Breast epithelium (tissue), 4 donors: ENCODE results near the gene SALL4. TPM values are rescaled to one million over a fixed set of nuclear protein-coding genes. Genes with fewer than 3 reads are reported as not detected.

Source experiments
- DNase-seq, 2 donors: peaks; one replicate each; pipeline ENCODE4 v3.0.0-alpha.2; 2019; ENCODE audit warnings: low spot score in 2 of 2
- H3K27ac ChIP-seq, 2 donors: fragments of 200-600 bp; sonication (generic) in 1 of 2; one replicate each; pipeline ENCODE4 v1.5.1; 2016 to 2019; ENCODE audit warnings: mild to moderate bottlenecking in 1 of 2
- H3K27me3 ChIP-seq, 2 donors: fragments of 200-600 bp; sonication (generic) in 1 of 2; one replicate each; pipeline versions ENCODE4 v1.5.1 to v1.6.0; 2017 to 2019; ENCODE audit warnings: control low read depth in 1 of 2, mild to moderate bottlenecking in 1 of 2
- H3K36me3 ChIP-seq: fragments of 200-600 bp; one replicate; pipeline ENCODE4 v1.5.1; 2019
- H3K4me1 ChIP-seq, 2 donors: fragments of 200-600 bp; sonication (generic); one replicate each; pipeline ENCODE4 v1.5.1; 2016 to 2019; ENCODE audit warnings: control low read depth in 1 of 2
- H3K4me3 ChIP-seq, 3 donors: fragments of 200-600 bp; sonication (generic); 1 replicate in 2 of 3; 2 replicates in 1 of 3; pipeline ENCODE4 v1.5.1; 2016 to 2019; ENCODE audit warnings: mild to moderate bottlenecking in 3 of 3, moderate library complexity in 2 of 3
- H3K9me3 ChIP-seq, 2 donors: fragments of 200-600 bp; sonication (generic) in 1 of 2; one replicate each; pipeline ENCODE4 v1.5.1; 2016 to 2019; ENCODE audit warnings: control low read depth in 1 of 2
- CTCF ChIP-seq, 3 donors: fragments of 450-650 bp; IDR thresholded peaks; one replicate each; pipeline ENCODE4 v1.5.1; 2016 to 2017; ENCODE audit warnings: antibody characterized with exemption in 3 of 3, mild to moderate bottlenecking in 3 of 3, moderate library complexity in 3 of 3
- POLR2A ChIP-seq: fragments of 450-650 bp; IDR thresholded peaks from one replicate; pipeline ENCODE4 v1.6.1; 2016; ENCODE audit warnings: antibody characterized with exemption, mild to moderate bottlenecking, moderate library complexity
- POLR2AphosphoS5 ChIP-seq, 3 donors: sonication (generic); formaldehyde crosslinking; IDR thresholded peaks; one replicate each; pipeline ENCODE4 v1.6.1; 2017; ENCODE audit warnings: antibody characterized with exemption in 3 of 3
- intact Hi-C: fragments of 100-400 bp; cut with DNase I; formaldehyde crosslinking; loops from one replicate; pipeline ENCODE4 v1.15.1; 2023; ENCODE audit warnings: low total_unique reads
- total RNA-seq, 3 donors: library from RNA; depleted of rRNA; stranded (reverse); fragments of >200 nt; gene quantifications; one replicate each; pipeline ENCODE4 v1.1.0, GENCODE V29; 2016

The SALL4 gene
- total RNA-seq, 3 donors from 2014 or later, result 0.29 to 0.33 (median 0.32) TPM

DNA sequence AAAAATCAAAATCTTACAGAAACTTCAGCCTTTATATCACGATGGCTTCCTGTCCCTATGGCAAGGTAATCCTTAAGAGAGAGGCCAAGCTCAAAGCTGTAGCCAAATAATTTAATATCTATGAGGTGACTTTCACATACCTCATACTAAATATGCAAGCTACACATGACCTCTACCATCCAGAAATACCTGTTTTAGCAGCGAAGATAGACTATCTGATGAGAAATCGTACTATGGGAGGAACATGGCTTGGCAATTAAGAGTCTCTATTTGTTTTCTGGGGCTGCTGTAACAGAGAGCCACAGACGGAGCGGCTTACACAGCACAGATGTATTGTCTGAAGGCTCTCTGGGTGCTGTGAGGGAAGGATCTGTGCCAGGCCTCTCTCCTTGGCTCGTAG, 31.0 kb upstream of the SALL4 start:
- no peaks in the 10 kb centered on the region for H3K27me3 ChIP-seq
- H3K27ac ChIP-seq, result no peak overlapping the region
- H3K4me1 ChIP-seq, result no peaks in the 10 kb centered on the region
- TF ChIP-seq CTCF (IDR thresholded peaks at IDR 0.05), result no peak
- no peak for TF ChIP-seq POLR2AphosphoS5 (IDR thresholded peaks at IDR 0.05)
- TF ChIP-seq POLR2A, result no peak
- no peak for DNase-seq
- intact Hi-C loops, result no loop called here
- H3K36me3 ChIP-seq, result no peaks in the 10 kb centered on the region
- no peaks in the 10 kb centered on the region for H3K9me3 ChIP-seq
- H3K4me3 ChIP-seq, result no peak overlapping the region

GRCh38 chr20:51832276-51832675, 30.0 kb upstream of the SALL4 start:
- TF ChIP-seq POLR2A, result no peak
- no peak for TF ChIP-seq POLR2AphosphoS5 (IDR thresholded peaks at IDR 0.05)
- no peak for TF ChIP-seq CTCF (IDR thresholded peaks at IDR 0.05)
- H3K27me3 ChIP-seq, result no peaks in the 10 kb centered on the region
- H3K36me3 ChIP-seq, result no peaks in the 10 kb centered on the region
- intact Hi-C loops, result no loop called here
- no peak overlapping the region for H3K4me3 ChIP-seq
- H3K9me3 ChIP-seq, result no peaks in the 10 kb centered on the region
- no peak for DNase-seq
- H3K27ac ChIP-seq, result no peak overlapping the region
- no peaks in the 10 kb centered on the region for H3K4me1 ChIP-seq

DNA sequence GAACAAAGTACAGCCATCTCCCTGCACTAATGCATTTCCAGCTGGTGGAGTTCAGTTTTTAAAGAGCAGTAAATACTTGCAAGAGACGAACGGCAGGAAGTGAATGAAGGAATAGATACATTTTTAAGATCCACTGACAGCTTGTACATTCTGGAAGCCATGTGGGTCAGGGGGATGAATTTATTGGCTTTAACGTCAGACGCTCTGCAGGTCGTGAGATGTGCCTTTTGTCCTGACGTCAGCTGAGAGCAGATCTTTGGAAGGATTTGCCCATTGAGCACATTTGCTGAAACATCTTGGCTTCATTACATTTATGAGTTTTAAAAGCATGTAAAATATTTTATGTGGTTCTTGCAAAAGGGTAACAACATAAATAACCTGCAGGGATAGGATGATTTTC, 29.5 kb upstream of the SALL4 start:
- Histone ChIP-seq H3K4me3 (no peak overlapping the region), H3K27ac (no peak overlapping the region), H3K36me3 (no peaks in the 10 kb centered on the region), H3K4me1 (no peaks in the 10 kb centered on the region), H3K27me3 (no peaks in the 10 kb centered on the region), H3K9me3 (no peaks in the 10 kb centered on the region)
- intact Hi-C loops, result no loop called here
- TF ChIP-seq POLR2A (no peak), POLR2AphosphoS5 (IDR thresholded peaks at IDR 0.05) (no peak), CTCF (IDR thresholded peaks at IDR 0.05) (no peak)
- no peak for DNase-seq

DNA sequence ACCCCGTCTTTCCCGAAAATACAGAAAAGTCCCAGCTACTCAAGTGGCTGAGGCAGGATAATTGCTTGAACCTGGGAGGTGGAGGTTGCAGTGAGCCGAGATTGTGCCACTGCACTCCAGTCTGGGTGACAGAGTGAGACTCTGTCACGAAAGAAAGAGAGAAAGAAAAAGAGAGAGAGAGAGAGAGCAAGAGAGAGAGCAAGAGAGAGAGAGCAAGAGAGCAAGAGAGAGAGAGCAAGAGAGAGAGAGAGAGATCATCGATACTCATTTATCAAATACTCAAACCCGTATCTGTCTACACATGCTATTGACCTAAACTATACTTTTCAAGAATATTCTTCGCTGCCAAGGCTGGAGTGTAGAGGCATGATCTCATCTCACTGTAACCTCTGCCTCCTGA, 28.2 kb upstream of the SALL4 start:
- H3K4me3 ChIP-seq, result no peak overlapping the region
- no peaks in the 10 kb centered on the region for H3K4me1 ChIP-seq
- TF ChIP-seq CTCF (IDR thresholded peaks at IDR 0.05), result no peak
- no peak for TF ChIP-seq POLR2A
- TF ChIP-seq POLR2AphosphoS5 (IDR thresholded peaks at IDR 0.05), result no peak
- H3K27me3 ChIP-seq, result no peaks in the 10 kb centered on the region
- DNase-seq, result no peak
- no peak overlapping the region for H3K27ac ChIP-seq
- no peaks in the 10 kb centered on the region for H3K9me3 ChIP-seq
- intact Hi-C loops, result no loop called here
- H3K36me3 ChIP-seq, result no peaks in the 10 kb centered on the region

DNA sequence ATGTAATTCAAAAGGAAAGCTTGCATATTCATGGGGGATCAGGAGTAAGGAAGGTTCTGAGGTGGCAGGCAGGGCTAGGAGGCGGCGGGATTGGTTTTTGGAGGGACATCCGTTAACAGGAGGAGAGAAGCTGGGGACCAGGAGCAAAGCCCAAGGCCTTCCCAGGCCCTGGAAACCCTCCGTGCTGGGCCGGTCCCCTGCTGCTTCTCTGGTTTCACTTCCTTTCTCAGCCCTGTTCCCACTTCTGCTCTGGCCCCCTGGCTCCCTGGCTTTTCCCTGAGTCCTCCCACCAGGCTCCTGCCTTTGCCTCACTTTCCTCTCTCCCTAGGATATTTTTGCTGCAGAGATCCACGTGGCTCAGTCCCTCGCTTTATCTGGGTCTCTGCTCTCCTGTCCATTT, 26.4 kb upstream of the SALL4 start:
- TF ChIP-seq POLR2A (no peak), POLR2AphosphoS5 (IDR thresholded peaks at IDR 0.05) (no peak), CTCF (IDR thresholded peaks at IDR 0.05) (no peak)
- Histone ChIP-seq H3K4me3 (no peak overlapping the region), H3K27me3 (no peaks in the 10 kb centered on the region), H3K4me1 (no peaks in the 10 kb centered on the region), H3K36me3 (no peaks in the 10 kb centered on the region), H3K9me3 (no peaks in the 10 kb centered on the region), H3K27ac (no peak overlapping the region)
- no peak for DNase-seq
- intact Hi-C loops, result no loop called here
